DLD1 (cell line): Measurements from ENCODE around the gene TMEM243.
"Not testable (repeated sequence)": the region's sequence is repeated elsewhere in the genome, so short reads cannot be mapped to it uniquely, and the experiment has no call there.

Source experiments
- in situ Hi-C: cut with HindIII; loops from 2 replicates; pipeline ENCODE4 v1.10.0; 2017; ENCODE audit warnings: low sequenced_read_pairs

TMEM243 gene

DNA sequence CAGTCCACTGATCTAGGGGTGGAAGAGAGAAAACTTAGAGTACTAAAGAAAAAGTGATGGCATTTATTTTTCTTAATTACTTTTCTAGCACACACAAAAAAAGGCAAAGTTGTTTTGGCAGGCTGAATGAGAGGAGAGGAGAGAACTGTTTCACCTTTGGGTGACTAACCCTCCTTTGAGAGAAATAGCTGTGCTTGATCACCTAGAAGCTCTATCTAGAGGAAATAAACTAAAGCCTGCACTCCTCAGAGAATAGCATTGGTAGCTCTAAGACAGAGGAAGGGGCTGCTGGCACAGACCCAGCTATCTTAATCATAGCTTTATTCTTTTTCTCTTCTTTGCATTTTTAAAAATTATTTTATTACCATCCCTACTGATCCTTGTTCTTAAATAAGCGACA lies 6.3 kb downstream of the TMEM243 start:
- in situ Hi-C loops = no loop called here

DNA sequence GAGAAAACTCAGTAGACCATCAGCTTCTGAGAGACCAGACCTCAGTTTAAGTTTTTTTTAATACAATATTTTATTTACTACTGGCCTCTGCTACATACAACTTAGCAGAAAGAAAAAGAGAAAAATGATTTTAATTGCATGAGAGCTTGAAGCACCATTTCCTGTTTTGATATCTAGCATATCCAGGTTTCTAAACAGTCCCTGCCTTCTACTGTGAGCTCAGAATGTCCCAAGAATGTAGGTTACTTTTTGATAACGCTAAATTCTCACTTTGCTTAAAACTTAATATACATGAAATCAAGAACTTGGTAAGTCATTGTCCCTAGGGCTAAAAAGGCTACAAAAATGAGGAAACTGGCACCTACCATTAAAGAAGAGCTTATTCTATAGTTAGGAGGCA lies 7.0 kb downstream of the TMEM243 start:
- in situ Hi-C loops = no loop called here

DNA sequence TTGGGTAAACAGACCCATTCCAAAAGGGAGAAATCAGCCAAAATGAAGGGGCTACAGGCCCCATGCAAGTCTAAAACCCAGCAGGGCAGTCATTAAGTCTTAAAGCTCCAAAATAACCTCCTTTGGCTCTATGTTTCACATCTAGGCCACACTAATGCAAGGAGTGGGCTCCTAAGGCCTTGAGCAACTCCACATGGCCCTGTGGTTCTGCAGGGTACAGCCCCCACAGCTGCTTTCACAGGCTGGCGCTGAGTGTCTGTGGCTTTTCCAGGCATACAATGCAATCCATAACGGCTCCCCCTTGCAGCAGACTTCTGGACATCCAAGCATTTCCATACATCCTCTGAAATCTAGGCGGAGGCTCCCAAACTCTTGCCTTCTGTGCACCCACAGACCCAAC lies 9.0 kb downstream of the TMEM243 start:
- in situ Hi-C loops = no loop called here

DNA sequence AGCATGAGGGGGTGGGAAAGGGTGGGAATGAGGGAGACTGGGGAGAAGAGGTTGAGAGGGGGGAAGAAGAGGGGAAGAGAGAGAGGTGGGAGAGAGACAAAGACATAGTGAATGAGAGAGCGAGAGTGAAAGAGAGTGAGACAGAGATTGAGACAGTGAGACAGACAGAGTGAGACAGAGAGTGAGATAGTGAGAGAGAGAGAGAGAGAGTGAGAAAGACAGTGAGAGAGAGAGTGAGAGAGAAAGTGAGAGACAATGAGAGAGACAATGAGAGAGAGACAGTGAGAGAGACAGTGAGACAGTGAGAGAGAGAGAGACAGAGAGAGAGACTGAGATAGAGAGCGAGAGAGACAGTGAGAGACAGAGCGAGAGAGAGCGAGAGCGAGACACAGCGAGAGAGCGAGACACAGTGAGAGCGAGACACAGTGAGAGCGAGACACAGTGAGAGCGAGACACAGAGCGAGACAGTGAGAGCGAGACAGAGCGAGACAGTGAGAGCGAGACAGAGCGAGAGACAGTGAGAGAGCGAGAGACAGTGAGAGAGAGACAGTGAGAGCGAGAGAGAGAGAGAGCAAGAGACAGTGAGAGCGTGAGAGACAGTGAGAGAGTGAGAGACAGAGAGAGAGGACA lies 10.1 kb downstream of the TMEM243 start:
- in situ Hi-C loops = no loop called here

DNA sequence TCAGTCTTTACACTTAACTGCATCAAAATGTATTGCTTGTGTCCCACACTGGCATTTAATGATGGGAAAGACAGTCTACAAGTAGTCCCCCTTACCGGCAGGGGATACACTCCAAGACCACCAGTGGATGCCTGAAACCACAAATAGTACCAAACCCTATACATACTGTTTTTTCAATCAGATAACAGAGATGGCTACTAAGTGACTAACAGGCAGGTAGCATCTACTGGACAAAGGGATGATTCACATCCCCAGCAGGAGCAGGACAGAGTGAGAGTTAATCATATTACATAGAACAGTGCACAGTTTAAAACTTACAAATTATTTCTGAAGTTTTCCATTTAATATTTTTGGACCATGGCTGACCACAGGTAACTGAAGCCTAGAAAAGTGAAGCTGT lies 13.2 kb downstream of the TMEM243 start:
- in situ Hi-C loops = no loop called here

DNA sequence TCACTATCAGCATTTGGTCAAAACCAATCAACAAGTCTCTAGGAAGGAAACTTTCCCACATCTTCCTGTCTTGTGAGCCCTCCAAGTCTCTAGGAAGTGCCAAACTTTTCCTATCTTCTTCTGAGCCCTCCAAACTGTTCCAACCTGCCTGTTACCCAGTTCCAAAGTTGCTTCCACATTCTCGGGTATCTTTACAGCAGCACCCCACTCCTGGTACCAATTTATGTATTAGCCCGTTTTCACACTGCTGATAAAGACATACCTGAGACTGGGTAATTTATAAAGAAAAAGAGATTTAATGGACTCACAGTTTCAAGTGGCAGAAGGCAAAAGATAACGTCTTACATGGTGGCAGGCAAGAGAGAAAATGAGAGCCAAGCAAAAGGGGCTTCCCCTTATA lies 13.8 kb downstream of the TMEM243 start:
- in situ Hi-C loops = not testable (repeated sequence)

- in situ Hi-C loops = no loop called here
These were observed 14.6 kb downstream of the TMEM243 start for GRCh38 chr7:87204933-87205332.

DNA sequence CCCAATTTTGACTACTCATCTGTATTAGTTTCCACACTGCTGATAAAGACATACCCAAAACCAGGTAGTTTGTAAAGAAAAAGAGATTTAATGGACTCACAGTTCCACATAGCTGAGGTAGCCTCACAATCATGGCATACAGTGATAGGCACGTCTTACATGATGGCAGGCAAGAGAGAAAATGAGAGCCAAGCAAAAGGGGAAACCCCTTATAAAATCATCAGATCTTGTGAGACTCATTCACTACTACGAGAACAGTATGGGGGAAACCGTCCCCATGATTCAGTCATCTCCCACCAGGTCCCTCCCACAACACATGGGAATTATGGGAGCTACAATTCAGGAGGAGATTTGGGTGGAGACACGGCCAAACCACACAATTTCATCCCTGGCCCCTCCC lies 15.6 kb downstream of the TMEM243 start:
- in situ Hi-C loops = not testable (repeated sequence)

DNA sequence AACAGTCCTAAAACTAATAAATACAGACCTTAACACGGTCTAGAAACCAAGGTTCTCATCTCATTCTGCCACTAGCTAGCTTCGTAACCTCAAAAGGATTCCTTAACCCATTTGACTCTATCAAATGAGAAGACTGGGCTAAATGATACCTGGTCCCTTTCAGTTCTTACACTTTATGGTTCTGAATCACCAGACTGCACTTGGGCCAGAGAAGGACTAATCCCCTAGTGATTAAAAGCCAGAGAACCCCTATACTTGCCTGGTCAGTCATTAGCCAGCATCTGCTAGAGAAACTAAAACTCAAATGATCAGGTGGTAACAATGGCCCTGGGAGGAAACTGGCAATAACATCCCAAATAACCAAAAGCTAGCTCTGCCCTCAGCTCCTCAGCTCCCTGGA lies 16.8 kb downstream of the TMEM243 start:
- in situ Hi-C loops = no loop called here

- in situ Hi-C loops = no loop called here
These were observed 17.3 kb downstream of the TMEM243 start for GRCh38 chr7:87202208-87202607.

GRCh38 chr7:87199700-87200450 lies 19.7 kb downstream of the TMEM243 start:
- in situ Hi-C loops = no loop called here

- in situ Hi-C loops = no loop called here
These were observed 20.3 kb downstream of the TMEM243 start for GRCh38 chr7:87199241-87199640.

DNA sequence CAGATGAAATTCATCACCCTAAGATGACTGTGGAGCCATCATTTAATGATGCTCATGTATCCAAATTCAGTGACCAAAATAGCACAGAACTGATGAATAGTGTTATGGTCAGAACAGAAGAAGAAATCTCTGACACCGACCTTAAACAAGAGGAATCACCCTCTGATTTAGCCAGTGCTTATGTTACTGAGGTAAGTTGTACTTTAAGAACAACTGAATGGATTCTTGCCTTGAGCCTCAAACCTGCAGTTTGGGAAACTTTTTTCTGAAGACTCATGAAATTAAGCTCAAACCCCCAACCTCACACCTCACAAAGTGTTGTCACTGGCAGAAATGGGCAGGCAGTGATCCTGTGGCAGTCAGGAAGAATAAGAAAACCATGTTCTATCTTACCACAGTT lies 25.6 kb downstream of the TMEM243 start:
- in situ Hi-C loops = no loop called here

GRCh38 chr7:87192784-87193487 lies 26.6 kb downstream of the TMEM243 start:
- in situ Hi-C loops = no loop called here

DNA sequence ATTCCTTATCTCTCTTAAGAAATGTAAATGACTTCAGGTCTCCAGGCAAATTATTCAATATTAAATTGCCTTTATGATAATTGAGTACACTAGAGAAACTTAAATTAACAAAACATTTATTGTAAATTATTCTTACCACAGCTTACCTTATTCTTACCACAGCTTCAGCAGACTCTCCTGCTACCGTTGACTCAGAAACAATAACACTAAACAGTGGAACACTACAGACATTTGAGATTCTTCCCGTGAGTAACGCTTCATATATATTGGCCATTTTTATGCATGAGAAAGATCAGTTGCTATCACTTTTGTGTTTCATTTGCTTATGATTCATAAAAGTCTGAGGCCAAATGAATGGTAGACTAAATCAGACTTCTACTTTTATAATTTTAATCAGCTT lies 28.7 kb downstream of the TMEM243 start:
- in situ Hi-C loops = no loop called here

- in situ Hi-C loops = no loop called here
These were observed 30.6 kb downstream of the TMEM243 start for GRCh38 chr7:87188930-87189329.

- in situ Hi-C loops = no loop called here
These were observed 32.4 kb downstream of the TMEM243 start for GRCh38 chr7:87187120-87187519.

DNA sequence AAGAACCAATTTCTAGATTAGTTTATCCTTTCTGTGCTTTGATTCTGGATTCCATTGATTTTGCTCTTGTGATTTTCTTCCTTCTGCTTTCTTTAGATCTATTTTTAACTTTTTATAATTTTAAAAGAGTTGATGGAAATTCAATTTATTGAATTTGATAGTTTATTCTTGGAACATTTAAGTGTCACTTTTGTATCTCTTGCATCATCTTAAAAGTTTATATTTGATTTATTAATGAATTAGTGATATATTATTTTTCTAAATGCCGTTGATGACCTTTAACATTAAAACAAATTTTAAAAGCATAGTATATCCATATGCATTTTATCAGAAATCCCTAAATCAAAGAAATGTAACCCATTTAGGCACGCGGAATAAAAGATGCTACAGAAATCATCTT lies 40.4 kb downstream of the TMEM243 start:
- in situ Hi-C loops = no loop called here

GRCh38 chr7:87178320-87178719 lies 41.2 kb downstream of the TMEM243 start:
- in situ Hi-C loops = no loop called here

GRCh38 chr7:87173471-87173870 lies 46.1 kb downstream of the TMEM243 start:
- in situ Hi-C loops = no loop called here

- in situ Hi-C loops = no loop called here
These were observed 48.1 kb downstream of the TMEM243 start for GRCh38 chr7:87171282-87171934.

GRCh38 chr7:87170828-87171227 lies 48.7 kb downstream of the TMEM243 start:
- in situ Hi-C loops = no loop called here
